Measurements from ENCODE around the gene AGAP1. TPM values are rescaled to one million over a fixed set of nuclear protein-coding genes. Genes with fewer than 3 reads are reported as not detected.

AGAP1 gene
- total and polyA plus RNA-seq, 2 donors (not counting 3 experiments of a cell fraction or from before 2014, with no cell fraction given) = 10.2 to 20.9 TPM

- no peaks in the 10 kb centered on the region for H3K9me1 ChIP-seq (replicated peaks; ENCODE audit: control insufficient read depth, extremely low read depth, insufficient read depth, low read length)
- POLR2A ChIA-PET = no interaction called here
- intact Hi-C loops (cut with micrococcal nuclease) = loop anchor here (1.0 to 2.0 kb wide), 2 partner anchors 35 to 40 kb away; no protein-coding TSS in a partner anchor
- FAIRE-seq = peak; percentile 54
- no peaks in the 10 kb centered on the region for H3K27me3 ChIP-seq (ENCODE audit: control insufficient read depth in 2 of 2, insufficient read depth in 2 of 2, low read length in 2 of 2)
- H3K79me2 ChIP-seq (ENCODE audit: control insufficient read depth, insufficient read depth, low read length) = no peaks in the 10 kb centered on the region
- BruUV-seq (replicated peaks) = no TSS peak
- H4K20me1 ChIP-seq (replicated peaks; ENCODE audit: control insufficient read depth, extremely low read depth, insufficient read depth, low read length) = no peaks in the 10 kb centered on the region
- dilution Hi-C loops (cut with MboI; ENCODE audit: extremely low pct_ligation_motif_present, low sequenced_read_pairs) = no loop called here
- H3K4me2 ChIP-seq (ENCODE audit: insufficient read depth, low read length) = peak overlapping the region; percentile 39
- CTCF ChIA-PET = interaction anchor here (1.2 kb wide), 1 partner anchor 12 kb away, joined by 5 read pairs; no protein-coding TSS in a partner anchor
- TF ChIP-seq JUN (IDR thresholded peaks at IDR 0.05; ENCODE audit: borderline replicate concordance, insufficient read depth, insufficient read length, low read depth) (peak; percentile 70), GATA2 (IDR thresholded peaks at IDR 0.05; ENCODE audit: insufficient read depth, insufficient read length, low read depth, low read length) (no peak), FOS (IDR thresholded peaks at IDR 0.05; ENCODE audit: borderline replicate concordance, insufficient read depth, low read length) (peak; percentile 64)
- H2AFZ ChIP-seq (ENCODE audit: low read depth, low read length) = no peak overlapping the region
- H3K9ac ChIP-seq (replicated peaks; ENCODE audit: extremely low read depth, insufficient read depth, low read length) = no peak overlapping the region
- peak; percentile 85 for DNase-seq (ENCODE audit: low read depth, low spot score)
- H3K27ac ChIP-seq (ENCODE audit: insufficient read depth, low read depth, low read length) = peak overlapping the region; percentile 43
- peaks cover 22% of the 10 kb centered on the region for H3K4me1 ChIP-seq (ENCODE audit: control insufficient read depth, extremely low read depth, insufficient read depth, low read length)
- H3K9me3 ChIP-seq (replicated peaks; ENCODE audit: control insufficient read depth, insufficient read depth, low read length) = no peaks in the 10 kb centered on the region
- H3K4me3 ChIP-seq (replicated peaks in 1 of 3; ENCODE audit: insufficient read depth in 1 of 3, low read depth in 1 of 3, low read length in 3 of 3) = no peak overlapping the region
- H3K36me3 ChIP-seq (ENCODE audit: control insufficient read depth in 2 of 2, extremely low read depth in 1 of 2, insufficient read depth in 2 of 2, low read length in 2 of 2) = no peaks in the 10 kb centered on the region
Observed at GRCh38 chr2:235901243-235901642, 407.4 kb downstream of the AGAP1 start.

- H3K9me3 ChIP-seq (replicated peaks; ENCODE audit: control insufficient read depth, insufficient read depth, low read length) = no peaks in the 10 kb centered on the region
- H3K4me3 ChIP-seq (replicated peaks in 1 of 3; ENCODE audit: insufficient read depth in 1 of 3, low read depth in 1 of 3, low read length in 3 of 3) = no peak overlapping the region
- CTCF ChIA-PET = interaction anchor here (0.6 to 1.8 kb wide), 3 partner anchors 18 to 84 kb away, joined by 3 to 5 read pairs (median 3); no protein-coding TSS in a partner anchor
- BruUV-seq (replicated peaks) = no TSS peak
- FAIRE-seq (no peak), DNase-seq (ENCODE audit: low read depth, low spot score) (no peak)
- intact Hi-C loops (cut with micrococcal nuclease) (no loop called here), dilution Hi-C loops (cut with MboI; ENCODE audit: extremely low pct_ligation_motif_present, low sequenced_read_pairs) (no loop called here)
- no peak overlapping the region for H3K27ac ChIP-seq (ENCODE audit: insufficient read depth, low read depth, low read length)
- no peaks in the 10 kb centered on the region for H3K9me1 ChIP-seq (replicated peaks; ENCODE audit: control insufficient read depth, extremely low read depth, insufficient read depth, low read length)
- no peaks in the 10 kb centered on the region for H4K20me1 ChIP-seq (replicated peaks; ENCODE audit: control insufficient read depth, extremely low read depth, insufficient read depth, low read length)
- POLR2A ChIA-PET = no interaction called here
- peaks cover 14% of the 10 kb centered on the region for H3K4me1 ChIP-seq (ENCODE audit: control insufficient read depth, extremely low read depth, insufficient read depth, low read length)
- no peaks in the 10 kb centered on the region for H3K79me2 ChIP-seq (ENCODE audit: control insufficient read depth, insufficient read depth, low read length)
- H2AFZ ChIP-seq (ENCODE audit: low read depth, low read length) = no peak overlapping the region
- H3K27me3 ChIP-seq (ENCODE audit: control insufficient read depth in 2 of 2, insufficient read depth in 2 of 2, low read length in 2 of 2) = no peaks in the 10 kb centered on the region
- H3K4me2 ChIP-seq (ENCODE audit: insufficient read depth, low read length) = no peak overlapping the region
- TF ChIP-seq CTCF (IDR thresholded peaks at IDR 0.05; ENCODE audit: extremely low read depth in 1 of 2, insufficient read depth in 1 of 2, low read depth in 1 of 2, low read length in 2 of 2) = no peak
- TF ChIP-seq MYC (IDR thresholded peaks at IDR 0.05; ENCODE audit: low read depth, low read length) = no peak
- no peak for TF ChIP-seq JUN (IDR thresholded peaks at IDR 0.05; ENCODE audit: borderline replicate concordance, insufficient read depth, insufficient read length, low read depth)
- no peak for TF ChIP-seq MAX (IDR thresholded peaks at IDR 0.05; ENCODE audit: insufficient read depth, insufficient read length)
- no peaks in the 10 kb centered on the region for H3K36me3 ChIP-seq (ENCODE audit: control insufficient read depth in 2 of 2, extremely low read depth in 1 of 2, insufficient read depth in 2 of 2, low read length in 2 of 2)
- no peak overlapping the region for H3K9ac ChIP-seq (replicated peaks; ENCODE audit: extremely low read depth, insufficient read depth, low read length)
Observed at GRCh38 chr2:235903782-235904584, 410.1 kb downstream of the AGAP1 start.

Measured in endothelial cell of umbilical vein (primary cell).